Mesenteric fat pad (tissue), 1 donor: ENCODE measurements around the gene ANKRD40CL. TPM values are rescaled to one million over a fixed set of nuclear protein-coding genes. Genes with fewer than 3 reads are reported as not detected.
"Not testable (repeated sequence)": the region's sequence is repeated elsewhere in the genome, so short reads cannot be mapped to it uniquely, and the experiment has no call there.

Source experiments
- DNase-seq: peaks from one replicate; pipeline ENCODE4 v3.0.0-alpha.2; 2020; ENCODE audit warnings: low spot score
- total RNA-seq: library from RNA; stranded (reverse); fragmentation: NEBNext Ultra II Directional; extraction: Animal tissue kit (Norgen Biotek cat#: 25700); gene quantifications from one replicate; pipeline ENCODE4 v1.2.1, GENCODE V29; 2021
- donor health status: DM: yes; HTN: yes; CAD: no.

ANKRD40CL gene
- total RNA-seq, 1 donor from 2014 or later, result not detected

DNA sequence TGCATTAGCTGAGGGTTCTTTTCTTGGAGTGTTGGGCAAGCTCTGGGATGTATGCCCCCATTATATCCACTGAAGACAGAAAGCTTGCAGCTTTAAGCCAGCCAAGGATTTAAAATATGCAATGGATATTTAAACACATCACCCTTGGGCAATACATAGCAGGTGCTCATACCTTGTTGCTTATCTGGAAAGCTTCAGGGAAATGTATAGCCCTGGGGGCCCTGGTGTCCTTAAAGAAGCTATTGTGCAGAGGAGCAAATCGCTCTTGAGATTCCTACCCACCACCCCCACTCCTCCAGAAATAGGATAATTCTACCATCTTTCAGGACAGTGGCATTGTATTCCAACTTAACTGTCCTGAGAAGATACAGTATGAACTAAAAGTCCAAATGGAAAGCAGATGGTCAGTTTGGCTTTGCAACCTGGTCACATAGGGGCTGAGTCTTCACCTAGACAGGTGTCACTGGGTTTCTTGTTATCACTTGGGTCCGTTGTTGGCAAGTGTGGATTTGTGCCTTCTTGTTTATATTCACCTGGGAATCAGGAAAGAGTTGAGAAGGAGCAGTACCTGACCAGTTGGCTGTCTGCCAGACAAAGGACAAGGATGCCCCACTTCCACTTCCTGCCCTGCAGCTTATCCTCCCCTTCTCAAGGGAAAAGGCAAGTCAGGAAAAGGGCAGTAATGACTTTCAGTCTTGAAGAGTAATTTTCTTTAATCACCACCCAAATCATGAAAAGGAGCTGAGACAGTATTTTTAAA lies 3.4 kb downstream of the ANKRD40CL start:
- DNase-seq, result peak; percentile 22

- no peak for DNase-seq
Observed at GRCh38 chr17:50762177-50762576, 5.1 kb downstream of the ANKRD40CL start.

GRCh38 chr17:50758989-50759544 lies 8.3 kb downstream of the ANKRD40CL start:
- peak; percentile 30 for DNase-seq

- no peak for DNase-seq
Observed at GRCh38 chr17:50758524-50758923, 8.8 kb downstream of the ANKRD40CL start.

- DNase-seq, result no peak
Observed at GRCh38 chr17:50754521-50754920, 12.8 kb downstream of the ANKRD40CL start.

DNA sequence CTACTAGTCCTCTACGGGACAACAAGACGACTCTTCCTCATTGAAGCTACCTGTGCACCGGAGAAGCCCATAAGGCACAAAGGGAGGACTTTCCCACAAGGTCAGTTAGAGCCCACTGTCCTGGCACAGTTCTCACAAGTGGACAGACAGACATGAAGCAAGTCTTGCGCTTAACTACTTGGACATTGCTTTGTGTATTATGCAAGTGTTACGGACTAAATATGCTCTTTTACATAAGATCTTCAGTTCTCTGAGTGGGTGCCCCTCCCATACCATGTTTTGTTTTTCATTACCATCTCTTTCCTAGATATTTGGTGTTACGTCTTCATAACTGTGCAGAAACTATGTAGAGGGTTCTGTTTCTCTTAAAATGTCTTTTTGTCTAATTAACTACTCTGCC lies 18.1 kb downstream of the ANKRD40CL start:
- DNase-seq, result no peak

- DNase-seq, result no peak
Observed at GRCh38 chr17:50745631-50746030, 21.7 kb downstream of the ANKRD40CL start.

DNA sequence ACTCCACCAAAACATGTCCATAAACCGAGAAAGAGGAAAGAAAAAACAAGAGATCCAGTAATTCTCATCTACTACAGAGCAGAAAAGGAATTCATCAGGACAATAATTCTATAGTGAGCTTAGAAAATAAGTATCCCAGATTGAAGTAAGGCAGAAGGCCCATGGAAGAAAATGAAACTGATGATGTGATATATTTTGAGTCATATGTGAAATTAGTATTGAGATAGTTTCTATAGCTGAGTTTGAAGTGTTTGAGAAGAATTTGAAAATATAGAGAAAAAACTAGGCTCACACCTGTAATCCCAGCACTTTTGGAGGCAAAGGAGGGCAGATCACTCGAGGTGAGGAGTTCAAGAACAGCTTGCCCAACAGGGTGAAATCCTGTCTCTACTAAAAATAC lies 28.2 kb downstream of the ANKRD40CL start:
- no peak for DNase-seq

- no peak for DNase-seq
Observed at GRCh38 chr17:50737118-50737698, 30.1 kb downstream of the ANKRD40CL start.

DNA sequence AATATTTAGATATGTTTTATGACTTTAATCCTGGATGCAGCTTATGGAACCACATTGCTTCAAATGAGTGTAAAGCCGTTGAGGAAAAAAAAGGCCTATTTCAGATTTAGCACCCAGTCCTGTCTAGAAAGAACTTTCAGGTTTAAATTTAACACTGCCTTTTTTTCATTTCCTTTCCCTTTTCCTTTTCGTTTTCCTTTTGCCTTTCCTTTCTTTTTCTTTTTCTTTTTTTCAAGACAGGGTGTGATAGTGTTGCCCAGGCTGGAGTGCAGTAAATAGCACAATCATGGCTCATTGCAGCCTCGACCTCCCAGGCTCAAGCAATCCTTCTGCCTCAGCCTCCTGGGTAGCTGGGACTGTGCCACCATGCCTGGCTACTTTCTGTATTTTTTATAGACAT lies 32.0 kb downstream of the ANKRD40CL start:
- no peak for DNase-seq

DNA sequence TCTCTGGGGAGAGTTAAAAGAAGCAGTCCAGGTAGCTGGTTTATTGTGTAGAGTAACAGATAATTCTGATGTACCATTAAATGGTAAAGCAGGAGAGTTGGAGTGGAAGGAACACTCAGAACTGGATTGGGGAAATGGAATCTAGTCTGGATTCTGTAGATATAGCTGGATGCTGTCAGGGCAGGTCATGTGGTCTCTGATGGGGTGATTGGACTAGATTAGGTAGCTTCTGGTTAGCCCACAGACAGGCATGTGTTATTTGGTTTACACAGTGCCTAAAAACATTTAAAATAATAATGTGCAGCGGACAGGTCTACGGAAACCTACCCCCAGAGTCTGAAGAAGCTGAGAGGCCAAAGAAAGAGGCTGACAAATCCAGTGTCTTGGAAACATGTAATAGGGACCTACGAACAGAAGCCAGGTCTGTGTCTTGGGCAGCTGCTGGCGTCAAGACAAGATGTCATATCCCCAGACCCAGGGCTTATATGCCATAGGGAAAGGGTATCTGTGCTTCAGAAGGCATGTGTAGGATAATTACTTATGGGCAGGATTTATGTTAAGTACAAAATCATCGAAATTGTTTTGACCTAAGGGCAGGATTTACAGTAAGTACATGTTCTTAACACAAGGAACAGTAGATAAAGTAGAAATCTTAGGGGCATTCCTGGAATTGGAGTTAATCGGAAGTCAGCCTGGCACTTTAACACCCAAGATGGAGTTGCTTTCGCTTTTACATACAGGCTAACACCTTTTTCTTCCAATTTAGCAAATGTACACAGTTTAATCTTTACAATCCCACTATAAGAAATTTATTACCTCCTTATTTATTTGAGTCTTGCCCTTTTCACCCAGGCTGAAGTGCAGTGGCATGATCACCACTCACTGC lies 35.5 kb downstream of the ANKRD40CL start:
- DNase-seq, result no peak

DNA sequence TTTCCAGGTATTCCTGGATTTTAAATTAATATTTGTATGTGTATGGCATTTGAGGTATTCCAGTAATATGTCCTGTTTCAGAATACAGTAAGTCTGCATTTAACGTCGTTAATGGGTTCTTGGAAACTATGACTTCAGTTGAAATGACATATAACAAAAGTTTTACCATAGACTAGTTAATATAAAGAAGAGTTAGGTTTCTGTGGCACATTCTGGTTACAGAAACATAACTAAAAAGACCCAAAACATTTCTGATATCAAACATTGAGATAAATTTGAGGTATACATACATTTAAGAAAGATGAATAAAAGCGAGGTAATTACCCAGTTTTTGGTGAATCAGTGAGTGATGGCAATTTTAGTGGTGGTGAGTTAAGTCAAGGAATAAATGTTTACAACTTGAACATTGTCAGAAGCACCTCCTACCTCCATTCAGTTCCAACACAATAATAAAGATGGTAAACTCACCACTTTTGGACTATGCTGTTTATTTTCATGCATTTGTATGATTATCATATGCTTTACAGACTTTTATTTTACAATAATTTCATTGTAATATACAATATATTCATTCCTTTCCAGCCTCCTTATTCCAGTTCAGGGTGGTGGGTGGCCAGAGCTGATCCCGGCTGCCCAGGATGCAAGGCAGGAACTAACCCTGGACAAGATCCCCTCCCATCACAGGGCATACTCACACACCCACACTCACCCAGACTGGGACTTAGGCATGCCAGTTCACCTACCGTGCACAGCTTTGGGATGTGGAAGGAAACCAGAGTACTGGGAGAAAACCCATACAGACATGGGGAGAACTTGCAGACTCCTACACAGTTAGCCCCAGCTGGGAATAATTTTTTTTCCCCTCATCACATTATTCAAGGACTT lies 38.2 kb downstream of the ANKRD40CL start:
- no peak for DNase-seq

DNA sequence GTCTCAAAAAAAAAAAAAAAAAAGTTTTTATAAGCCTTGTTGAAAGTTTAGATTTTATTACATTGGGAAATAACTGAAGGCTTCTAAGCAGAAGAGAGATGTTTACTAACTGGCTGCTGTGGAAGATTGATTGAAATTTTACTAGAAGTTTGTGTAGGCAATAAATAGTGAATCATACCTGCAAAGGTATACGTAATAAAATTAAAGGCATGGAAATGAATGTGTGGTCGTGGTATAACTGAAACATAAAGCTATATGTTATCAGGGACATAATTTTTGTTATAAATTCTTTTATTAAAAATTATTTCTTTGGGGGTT lies 39.2 kb downstream of the ANKRD40CL start:
- no peak for DNase-seq

DNA sequence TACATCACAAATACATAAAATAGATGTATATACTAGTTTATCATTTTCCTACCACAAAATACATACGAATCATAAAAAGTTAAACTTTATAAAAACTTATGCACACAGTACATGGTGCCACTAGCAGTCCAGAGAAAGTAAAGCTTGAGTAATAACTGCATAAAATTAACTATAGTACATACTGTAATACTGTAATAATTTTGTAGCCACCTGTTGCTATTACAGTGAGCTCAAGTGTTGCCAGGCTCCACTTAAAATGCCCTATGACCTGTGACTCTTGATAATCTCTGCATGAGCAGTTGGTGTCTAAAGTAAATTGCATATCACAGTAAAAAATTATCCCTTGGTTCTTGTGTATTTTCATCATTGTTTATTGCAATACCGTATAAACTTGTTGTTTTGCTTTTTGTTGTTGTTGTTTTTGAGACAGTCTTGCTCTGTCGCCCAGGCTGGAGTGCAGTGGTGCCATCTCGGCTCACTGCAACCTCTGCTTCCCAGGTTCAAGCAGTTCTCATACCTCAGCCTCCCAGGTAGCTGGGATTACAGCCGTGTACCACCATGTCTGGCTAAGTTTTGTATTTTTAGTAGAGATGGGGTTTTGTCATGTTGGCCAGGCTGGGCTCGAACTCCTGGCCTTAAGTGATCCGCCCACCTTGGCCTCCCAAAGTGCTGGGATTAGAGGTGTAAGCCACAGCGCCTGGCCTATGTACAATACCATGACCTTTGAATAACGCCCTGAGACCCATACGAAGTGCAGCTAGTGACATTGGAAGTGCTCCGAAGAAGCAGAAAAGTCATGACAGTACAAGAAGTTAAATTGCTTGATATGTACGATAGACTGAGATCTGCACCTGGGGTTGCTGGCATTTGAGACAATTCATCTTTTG lies 41.3 kb downstream of the ANKRD40CL start:
- DNase-seq, result no peak

DNA sequence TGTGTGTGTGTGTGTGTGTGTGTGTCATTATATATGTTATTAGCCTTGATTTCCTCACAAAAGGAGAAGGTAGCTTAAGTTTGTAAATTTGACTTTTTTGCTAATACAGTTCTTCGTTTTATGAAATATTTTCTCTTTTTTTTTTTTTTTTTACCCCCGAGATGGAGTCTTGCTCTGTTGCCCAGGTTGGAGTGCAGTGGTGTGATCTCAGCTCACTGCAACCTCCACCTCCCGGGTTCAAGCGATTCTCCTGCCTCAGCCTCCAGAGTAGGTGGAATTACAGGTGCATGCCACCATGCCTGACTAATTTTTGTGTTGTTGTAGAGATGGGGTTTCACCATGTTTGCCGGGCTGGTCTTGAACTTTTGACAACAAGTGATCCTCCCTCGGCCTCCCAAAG lies 42.7 kb downstream of the ANKRD40CL start:
- DNase-seq, result not testable (repeated sequence)

GRCh38 chr17:50722746-50723145 lies 44.6 kb downstream of the ANKRD40CL start:
- no peak for DNase-seq

DNA sequence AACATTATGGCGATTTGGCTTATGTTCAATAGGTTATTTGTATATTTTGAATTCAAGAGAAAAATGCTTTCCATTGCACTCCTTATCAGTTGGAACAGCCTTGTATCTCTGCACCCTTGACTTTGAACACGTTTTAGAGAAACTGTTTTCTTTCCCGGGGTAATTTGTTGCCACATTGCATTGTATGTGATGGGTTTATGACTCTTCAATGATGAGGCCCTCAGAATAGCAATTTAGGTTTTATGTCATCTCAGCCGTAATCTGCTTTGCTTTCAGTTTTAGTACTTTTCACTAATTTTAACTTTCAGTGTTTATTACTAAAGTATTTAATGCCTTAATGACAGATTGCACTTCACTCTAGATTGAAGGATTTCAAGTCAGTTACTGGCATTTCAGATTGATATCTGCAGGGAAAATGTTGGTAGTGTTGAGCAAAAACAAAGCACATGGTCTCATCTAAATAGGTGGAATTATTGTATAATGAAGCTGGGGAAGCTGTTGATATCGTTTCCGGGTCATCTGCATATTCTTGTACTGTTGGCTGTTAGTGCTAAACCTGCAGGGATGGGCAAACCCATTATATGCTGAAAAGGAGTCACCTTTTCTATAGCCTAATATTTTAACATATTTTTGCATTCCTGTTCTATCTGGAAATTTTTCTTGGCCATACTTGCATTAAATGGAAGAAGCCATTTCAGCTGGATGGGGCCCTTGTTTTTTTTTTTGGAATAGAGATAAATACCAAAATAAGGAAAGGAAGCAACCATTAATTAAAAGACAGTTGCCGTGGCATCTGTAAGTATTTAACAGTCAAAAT lies 45.9 kb downstream of the ANKRD40CL start:
- no peak for DNase-seq

DNA sequence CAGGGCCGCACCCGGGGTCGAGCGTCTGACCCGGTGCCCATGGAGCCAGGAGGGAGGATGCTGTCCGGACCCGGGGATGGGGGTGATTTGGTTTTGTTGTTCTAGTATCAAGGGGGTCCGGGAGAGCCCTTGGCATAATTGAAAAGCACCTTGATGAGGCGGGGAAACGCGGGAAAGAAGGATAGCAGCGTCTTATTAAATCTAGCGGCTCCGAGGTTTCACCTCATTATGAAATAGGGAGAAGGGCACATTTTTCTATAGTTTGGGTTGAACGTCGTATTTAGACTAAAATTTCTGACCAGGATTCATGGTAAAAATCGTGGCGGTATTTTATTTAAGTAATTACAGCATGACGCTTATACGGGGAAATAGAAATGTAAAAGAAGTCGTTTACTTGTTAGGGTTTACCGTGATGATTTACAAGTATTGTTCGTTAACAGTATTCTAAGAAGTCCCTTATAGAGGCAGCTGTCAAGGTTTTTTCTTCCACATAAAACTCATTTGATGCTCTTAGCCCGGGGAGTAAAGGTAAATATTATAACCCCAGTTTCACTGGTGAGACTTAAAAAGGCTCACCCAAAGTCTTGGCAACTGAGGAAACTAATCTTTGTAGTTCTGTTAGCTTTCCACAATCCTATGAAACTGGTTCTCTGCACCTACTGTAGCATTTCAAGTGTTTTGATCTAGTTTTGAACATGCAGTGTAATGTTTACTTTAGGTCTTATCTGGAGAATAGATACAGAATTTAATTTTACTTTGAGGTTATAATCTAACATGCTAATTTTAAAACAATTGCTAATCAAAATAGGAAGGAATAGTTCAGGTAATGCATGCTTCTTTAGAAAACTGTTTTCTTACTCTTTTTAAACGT lies 47.2 kb downstream of the ANKRD40CL start:
- DNase-seq, result no peak
